H4 (cell line): ENCODE measurements around the gene RDH5. TPM values are rescaled to one million over a fixed set of nuclear protein-coding genes. Genes with fewer than 3 reads are reported as not detected.
"Not testable (repeated sequence)": the region's sequence is repeated elsewhere in the genome, so short reads cannot be mapped to it uniquely, and the experiment has no call there.

Source experiments
- DNase-seq: peaks from one replicate; pipeline ENCODE4 v3.0.0-alpha.2; 2015; ENCODE audit warnings: low spot score
- total RNA-seq: library from RNA; depleted of rRNA; stranded (reverse); fragments of >200 nt; shearing (Covaris generic); gene quantifications from 2 replicates; pipeline ENCODE4 v1.2.3, GENCODE V29; 2014; rRNA removed

RDH5 gene
- total RNA-seq, 1 experiment from 2014 or later = 0.81 TPM

- DNase-seq = no peak
Observed at GRCh38 chr12:55745361-55746173, 25.4 kb downstream of the RDH5 start.

GRCh38 chr12:55746174-55746912 is 26.1 kb downstream of the RDH5 start:
- DNase-seq = no peak

DNA sequence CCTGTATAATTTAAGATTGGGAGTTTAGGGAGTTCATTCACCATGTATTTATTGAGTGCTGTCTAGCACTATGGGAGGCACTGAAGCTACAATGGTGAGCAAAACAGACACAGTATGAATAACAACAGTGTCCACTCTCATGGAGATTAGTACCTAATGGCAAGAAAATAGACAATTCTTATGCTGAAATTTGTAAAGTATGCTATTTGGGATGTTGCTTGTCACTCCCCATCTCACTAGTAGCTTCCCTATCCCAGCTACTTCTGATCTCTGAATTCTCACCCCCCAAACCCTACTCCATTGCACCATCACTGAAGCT is 26.7 kb downstream of the RDH5 start:
- no peak for DNase-seq

DNA sequence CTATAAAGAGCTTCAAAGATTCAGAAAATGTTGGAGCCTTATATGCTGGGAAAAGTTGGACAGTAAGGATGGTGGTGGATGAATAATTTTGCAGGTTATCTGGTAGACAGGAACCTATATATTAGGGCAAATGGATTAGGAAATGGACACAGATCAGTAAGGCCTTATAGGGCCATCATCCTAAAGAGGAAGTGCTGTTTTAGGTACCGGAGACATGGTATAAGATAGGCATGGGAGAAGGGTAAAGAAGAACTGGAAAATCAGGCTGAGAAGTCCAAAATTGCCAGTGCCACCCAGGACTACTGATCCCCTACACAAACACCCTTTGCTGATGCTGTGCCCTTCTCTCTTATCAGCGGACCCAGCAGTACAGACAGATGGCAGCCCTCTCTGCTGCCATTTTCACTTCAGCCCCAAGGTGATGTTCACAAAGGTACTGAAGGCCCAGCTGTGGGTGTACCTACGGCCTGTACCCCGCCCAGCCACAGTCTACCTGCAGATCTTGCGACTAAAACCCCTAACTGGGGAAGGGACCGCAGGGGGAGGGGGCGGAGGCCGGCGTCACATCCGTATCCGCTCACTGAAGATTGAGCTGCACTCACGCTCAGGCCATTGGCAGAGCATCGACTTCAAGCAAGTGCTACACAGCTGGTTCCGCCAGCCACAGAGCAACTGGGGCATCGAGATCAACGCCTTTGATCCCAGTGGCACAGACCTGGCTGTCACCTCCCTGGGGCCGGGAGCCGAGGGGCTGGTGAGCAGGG is 28.2 kb downstream of the RDH5 start:
- no peak for DNase-seq

DNA sequence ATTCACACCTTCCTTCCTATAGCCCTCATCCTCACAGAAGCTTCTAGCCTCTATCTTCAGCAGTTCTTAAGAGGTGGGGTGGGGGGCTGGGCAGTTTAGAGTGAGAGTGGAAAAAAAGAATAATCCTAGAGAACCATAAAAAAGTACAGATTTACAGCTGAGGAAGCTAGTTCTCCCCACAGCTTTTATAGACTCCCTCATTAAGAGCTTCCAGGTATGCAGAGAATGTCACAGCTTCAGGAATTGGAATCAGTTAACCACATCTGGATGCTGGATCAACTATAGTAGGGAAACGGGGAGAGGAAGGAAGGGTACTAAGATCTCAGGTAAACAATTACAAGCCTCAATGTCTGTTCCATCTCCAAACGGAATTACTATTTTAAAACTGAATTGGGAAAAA is 35.1 kb downstream of the RDH5 start:
- DNase-seq = no peak

DNA sequence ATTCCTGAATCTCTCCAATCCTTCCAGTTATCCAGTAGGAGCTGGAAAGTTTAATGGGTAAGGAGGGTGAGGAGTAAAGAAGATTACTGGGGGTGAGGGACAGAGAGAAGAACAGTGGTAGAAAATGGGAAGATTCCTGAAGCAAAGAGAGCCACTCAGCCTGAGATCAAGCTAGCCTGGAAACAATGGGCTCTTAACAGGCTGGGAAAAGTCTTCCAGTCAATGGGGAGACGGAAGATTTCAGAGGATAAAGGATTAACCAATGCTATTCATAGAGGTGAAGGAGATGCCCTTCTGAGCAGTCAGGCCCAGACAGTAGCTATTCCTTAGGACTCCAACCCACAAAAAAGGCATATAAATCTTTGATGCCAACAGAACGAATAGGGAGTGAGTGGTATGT is 37.5 kb downstream of the RDH5 start:
- DNase-seq = no peak

GRCh38 chr12:55758575-55758974 is 38.4 kb downstream of the RDH5 start:
- not testable (repeated sequence) for DNase-seq

GRCh38 chr12:55760663-55761062 is 40.5 kb downstream of the RDH5 start:
- DNase-seq = no peak

DNA sequence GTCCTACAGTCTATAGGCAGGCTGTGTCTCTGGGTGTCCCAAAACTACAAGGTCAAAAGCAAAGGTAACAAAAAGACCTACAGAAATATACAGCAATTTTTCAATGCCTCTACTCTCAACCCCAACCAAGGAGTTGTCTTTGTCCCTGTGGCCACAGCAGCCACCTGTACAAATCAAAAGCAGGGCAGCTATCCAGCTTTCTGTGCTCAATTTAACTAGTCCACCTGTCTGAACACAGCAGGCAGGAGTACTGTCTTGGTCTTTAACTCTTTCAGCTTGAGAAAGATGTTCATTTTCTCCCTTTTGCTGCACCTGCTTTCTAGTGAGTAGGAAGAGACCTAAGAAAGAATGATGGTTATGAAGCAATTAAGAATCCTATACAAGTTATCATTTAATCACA is 42.5 kb downstream of the RDH5 start:
- DNase-seq = no peak

DNA sequence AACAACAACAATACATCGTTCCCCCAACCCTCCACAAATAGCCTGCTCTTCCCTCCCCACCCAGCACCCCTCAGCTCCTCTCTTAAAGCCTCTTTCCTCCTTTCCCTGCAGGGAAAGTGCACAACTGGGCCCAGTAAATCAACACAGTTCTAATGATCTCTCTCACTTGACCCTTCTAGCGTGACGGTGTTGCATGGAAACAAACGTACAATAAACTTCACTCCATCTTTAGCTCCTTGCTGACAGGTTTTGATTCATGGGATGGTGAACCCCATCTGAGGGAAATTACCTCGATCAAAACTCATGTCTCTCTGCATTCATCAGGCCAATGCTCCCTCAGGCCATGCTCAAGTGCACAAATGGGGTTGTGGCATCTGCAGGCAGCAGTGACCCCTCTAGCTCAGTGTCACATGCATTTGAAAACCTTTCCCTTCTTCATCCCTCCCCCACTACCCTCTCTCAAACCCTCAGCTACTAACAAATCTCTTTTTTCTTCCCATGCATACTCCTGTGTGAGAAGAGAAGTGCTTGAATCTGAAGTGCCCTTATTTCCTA is 45.6 kb downstream of the RDH5 start:
- no peak for DNase-seq

- no peak for DNase-seq
Observed at GRCh38 chr12:55767156-55767555, 47.0 kb downstream of the RDH5 start.

GRCh38 chr12:55771736-55772135 is 51.5 kb downstream of the RDH5 start:
- DNase-seq = no peak

Other genes with a start within 250 kb of the RDH5 start
- not detected in 2 replicates for gene OR6C68, start 228.0 kb upstream of the RDH5 start, total RNA-seq
- gene OR6C4, start 170.8 kb upstream of the RDH5 start, total RNA-seq = not detected in 2 replicates
- not detected in 2 replicates for gene OR2AP1, start 147.9 kb upstream of the RDH5 start, total RNA-seq
- gene OR10P1, start 83.5 kb upstream of the RDH5 start, total RNA-seq = not detected in 2 replicates
- gene ITGA7, start 12.5 kb upstream of the RDH5 start, total RNA-seq = 0.88 and 1.2 TPM in 2 replicates
- 116 and 160 TPM in 2 replicates for gene BLOC1S1, start 4.3 kb upstream of the RDH5 start, total RNA-seq
- 1,118 and 1,197 TPM in 2 replicates for gene CD63, start 8.6 kb downstream of the RDH5 start, total RNA-seq
- 7.7 and 8.4 TPM in 2 replicates for gene GDF11, start 22.7 kb downstream of the RDH5 start, total RNA-seq
- 131 and 170 TPM in 2 replicates for gene SARNP, start 97.3 kb downstream of the RDH5 start, total RNA-seq
- 35.9 and 37.2 TPM in 2 replicates for gene ORMDL2, start 97.6 kb downstream of the RDH5 start, total RNA-seq
- gene DNAJC14, start 109.2 kb downstream of the RDH5 start, total RNA-seq = 35.6 and 43.6 TPM in 2 replicates
- 0.37 and 2.0 TPM in 2 replicates for gene MMP19, start 122.5 kb downstream of the RDH5 start, total RNA-seq
- 36.1 and 47.4 TPM in 2 replicates for gene PYM1, start 207.5 kb downstream of the RDH5 start, total RNA-seq
- gene DGKA, start 210.8 kb downstream of the RDH5 start, total RNA-seq = 5.5 and 11.1 TPM in 2 replicates
- gene PMEL, start 245.6 kb downstream of the RDH5 start, total RNA-seq = 0.43 and 0.87 TPM in 2 replicates
- 66.3 and 67.3 TPM in 2 replicates for gene CDK2, start 246.4 kb downstream of the RDH5 start, total RNA-seq